Activated CD8-positive, alpha-beta memory T cell treated with anti-CD3 and anti-CD28 coated beads for 36 hours (primary cell): ENCODE data around the gene C1QTNF9B. TPM values are rescaled to one million over a fixed set of nuclear protein-coding genes. Genes with fewer than 3 reads are reported as not detected.

Experiments
- CTCF ChIA-PET: fragments of 350-600 bp; sonication (Branson Sonifier 250); formaldehyde crosslinking; loops from one replicate; lab custom pipeline; 2021; ENCODE audit warnings: antibody characterized with exemption; lab: Charles Lee
- POLR2A ChIA-PET: fragments of 350-600 bp; sonication (Branson Sonifier 250); formaldehyde crosslinking; loops from one replicate; lab custom pipeline; 2021; ENCODE audit warnings: antibody characterized with exemption; lab: Charles Lee
- total RNA-seq, 2 experiments: library from RNA; stranded (reverse); gene quantifications; one replicate each; pipeline ENCODE4 v1.2.3, GENCODE V29; 2021

The C1QTNF9B gene
- total RNA-seq, 2 experiments from 2014 or later, result not detected

DNA sequence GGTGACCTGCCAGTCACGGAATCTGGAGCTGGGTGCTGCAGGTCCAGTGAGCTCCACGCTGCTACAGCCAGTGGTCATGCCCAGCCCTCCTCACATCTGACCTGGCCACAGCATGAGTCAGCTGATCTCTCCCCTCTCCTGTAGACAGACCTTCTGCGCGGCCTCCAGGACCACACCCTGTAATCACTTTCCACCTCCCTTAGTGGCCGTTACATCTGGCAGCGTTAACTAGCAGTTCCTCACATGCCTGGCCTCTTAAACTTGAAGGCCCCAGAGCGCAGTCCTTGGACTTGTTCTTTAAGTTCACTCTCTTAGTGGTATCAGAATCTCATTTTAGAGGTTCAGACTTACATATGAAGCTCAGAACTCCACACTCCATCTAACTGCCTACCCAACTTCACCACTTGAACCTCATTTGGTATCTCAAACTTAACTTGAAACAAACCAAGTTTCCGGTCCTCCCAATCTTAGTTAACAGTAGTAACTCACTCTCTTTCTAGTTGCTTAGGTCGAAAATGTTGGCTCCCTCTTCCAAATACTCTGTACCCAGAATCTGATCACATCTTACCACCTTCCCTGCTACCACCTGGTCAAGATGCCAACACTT, 30.8 kb downstream of the C1QTNF9B start:
- POLR2A ChIA-PET, result no interaction called here
- CTCF ChIA-PET, result interaction anchor here (0.7 kb wide), 1 partner anchor 158 kb away, joined by 4 read pairs; no protein-coding TSS in a partner anchor

DNA sequence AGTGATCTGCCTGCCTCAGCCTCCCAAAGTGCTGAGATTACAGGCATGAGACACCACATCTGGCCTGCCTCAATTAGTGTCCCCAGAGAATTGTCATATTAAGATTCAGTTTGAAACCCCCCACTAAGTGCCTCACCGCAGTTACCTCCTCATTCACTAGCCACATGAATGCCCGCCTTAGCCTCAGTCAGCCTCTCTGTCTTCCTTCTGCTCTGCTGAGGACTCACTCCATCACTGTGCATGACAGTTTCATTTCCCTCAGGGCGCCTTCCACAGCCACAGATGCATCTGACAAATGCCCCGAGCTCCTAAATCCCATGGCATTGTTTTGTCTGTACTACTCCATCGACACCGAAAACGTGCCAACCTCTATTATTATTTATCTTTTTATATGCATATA, 31.4 kb downstream of the C1QTNF9B start:
- CTCF ChIA-PET, result interaction anchor here (0.7 kb wide), 1 partner anchor 158 kb away, joined by 4 read pairs; no protein-coding TSS in a partner anchor
- POLR2A ChIA-PET, result no interaction called here

DNA sequence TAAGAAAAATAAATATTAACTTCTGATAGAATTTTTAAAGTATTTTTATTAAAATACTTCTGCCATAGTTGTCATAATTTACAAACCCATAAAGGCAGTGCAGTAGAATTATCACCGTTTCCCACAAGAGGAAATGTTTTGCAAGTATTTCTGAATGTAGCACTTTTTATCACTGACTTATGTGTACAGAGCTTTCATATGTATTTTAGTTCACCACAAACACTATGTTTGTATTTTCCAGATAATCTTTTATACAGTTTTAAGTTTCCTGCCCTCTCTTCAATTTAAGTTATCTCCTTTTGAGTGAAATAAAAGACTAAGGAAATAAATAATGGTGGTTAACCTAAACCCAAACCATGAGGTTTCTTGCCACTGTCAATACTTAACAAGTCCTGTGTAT, 32.3 kb downstream of the C1QTNF9B start:
- CTCF ChIA-PET, result no interaction called here
- POLR2A ChIA-PET, result no interaction called here

DNA sequence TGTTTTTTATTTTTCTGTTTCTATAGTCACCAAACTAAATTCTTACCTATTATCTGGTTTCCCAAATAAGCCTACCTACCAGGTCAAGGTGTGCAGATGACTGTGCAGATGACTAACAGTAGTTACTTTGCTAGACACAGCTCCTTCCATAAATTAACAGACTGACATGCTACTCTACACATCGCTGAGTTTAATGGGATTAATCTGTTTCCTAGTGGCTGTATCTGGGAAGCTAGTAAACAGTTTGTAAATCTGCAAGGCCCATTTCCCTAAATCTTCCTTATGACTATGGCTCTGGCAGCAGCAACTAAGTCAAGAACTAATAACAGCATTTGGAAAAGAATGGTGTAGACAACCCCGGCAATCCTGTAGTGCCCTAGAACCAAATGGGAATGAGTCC, 36.0 kb downstream of the C1QTNF9B start:
- POLR2A ChIA-PET, result no interaction called here
- CTCF ChIA-PET, result interaction anchor here (0.5 to 0.6 kb wide), 2 partner anchors 149 to 1385 kb away, joined by 4 to 5 read pairs; no protein-coding TSS in a partner anchor

DNA sequence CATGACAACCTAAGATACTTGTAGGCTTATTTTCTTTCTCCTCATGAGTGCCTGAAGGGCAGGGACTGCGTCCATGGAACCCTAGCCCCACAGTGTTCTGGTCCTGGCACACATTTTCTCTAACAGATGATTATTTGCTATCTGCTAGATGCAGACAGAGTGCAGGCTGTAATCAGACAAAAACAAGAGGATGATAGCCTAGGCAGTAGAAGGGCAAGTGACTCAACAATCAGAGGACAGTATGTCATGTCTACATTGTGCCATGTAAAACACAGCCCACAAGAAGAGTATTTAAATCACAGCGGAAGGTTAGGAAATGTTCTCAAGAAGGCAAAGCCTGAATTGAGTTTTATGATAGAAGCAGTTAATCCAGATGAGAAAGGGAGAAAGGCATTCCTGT, 37.4 kb downstream of the C1QTNF9B start:
- POLR2A ChIA-PET, result no interaction called here
- CTCF ChIA-PET, result no interaction called here

DNA sequence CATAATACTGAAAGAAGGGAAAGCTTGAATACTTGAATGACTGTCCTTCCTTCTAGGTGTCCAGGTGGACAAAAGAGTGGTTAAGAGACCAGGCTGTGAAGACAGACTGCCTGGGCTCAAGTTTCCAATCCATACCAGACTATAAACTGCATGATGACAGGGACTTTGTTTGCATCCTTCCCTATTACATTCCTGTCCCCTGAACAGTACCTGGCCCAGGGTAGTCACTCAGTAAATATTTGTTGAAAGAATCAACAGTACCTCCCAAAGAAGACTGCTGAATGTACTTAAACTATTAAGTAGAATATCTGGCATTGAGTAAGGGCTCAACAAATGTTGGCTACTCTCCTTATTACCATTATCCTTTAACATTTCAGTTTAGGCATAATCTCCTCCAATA, 37.8 kb downstream of the C1QTNF9B start:
- POLR2A ChIA-PET, result no interaction called here
- CTCF ChIA-PET, result no interaction called here

DNA sequence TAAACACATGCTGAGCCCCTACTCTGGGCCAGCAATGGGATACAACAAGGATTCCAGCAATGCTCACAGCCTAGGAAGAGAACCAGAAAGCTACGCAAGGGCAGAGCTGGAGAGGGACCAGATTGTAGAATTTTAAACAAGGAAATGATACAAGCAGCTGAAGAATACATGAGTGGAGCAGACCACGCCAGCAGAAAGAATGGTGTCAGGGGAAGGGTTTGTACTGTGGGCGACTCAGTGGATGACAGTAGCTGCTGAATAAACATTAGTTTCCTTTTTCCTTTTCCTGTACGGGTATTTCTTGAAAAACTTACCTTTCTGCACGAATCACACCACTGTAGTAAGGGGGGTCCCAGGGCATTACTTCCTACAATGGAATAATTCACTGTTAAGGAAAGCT, 38.8 kb downstream of the C1QTNF9B start:
- CTCF ChIA-PET, result no interaction called here

DNA sequence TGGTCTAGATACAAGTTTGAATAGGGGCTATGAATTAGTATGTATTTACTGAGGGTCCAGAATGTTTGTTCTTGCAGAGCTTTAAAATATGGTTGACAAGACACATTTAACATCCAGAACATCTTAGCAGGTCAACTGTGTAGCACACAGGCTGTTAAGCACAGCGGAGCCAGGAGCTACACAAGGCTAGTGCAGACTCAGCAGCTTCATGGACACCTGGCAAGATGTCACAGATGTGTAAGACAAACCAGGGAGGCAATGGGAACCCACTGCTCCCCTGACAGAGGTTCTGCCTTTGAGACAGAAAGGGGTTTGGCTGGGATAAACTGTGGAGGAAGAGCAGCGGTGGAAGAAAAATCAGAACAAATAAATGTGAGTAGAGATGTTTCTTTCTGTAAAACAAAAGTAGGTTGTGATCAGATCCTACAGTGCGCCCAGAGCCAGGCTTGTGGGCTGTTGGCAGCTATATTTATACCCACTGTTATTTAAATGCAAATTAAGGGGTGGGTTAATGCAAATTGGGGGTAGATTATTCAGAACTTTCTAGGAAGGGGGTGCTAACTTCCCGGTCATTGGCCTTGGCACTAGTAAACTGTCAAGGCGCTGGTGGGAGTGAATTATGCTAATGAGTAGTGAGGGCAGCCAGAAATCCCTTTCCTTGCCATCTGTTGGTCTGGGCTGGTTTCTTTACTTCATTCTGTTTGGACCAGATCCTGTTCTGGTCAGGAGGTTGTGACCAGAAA, 41.1 kb downstream of the C1QTNF9B start:
- CTCF ChIA-PET, result no interaction called here
- POLR2A ChIA-PET, result no interaction called here

More for the DNA sequence above, 38.8 kb downstream of the C1QTNF9B start:
- POLR2A ChIA-PET, result no interaction called here

DNA sequence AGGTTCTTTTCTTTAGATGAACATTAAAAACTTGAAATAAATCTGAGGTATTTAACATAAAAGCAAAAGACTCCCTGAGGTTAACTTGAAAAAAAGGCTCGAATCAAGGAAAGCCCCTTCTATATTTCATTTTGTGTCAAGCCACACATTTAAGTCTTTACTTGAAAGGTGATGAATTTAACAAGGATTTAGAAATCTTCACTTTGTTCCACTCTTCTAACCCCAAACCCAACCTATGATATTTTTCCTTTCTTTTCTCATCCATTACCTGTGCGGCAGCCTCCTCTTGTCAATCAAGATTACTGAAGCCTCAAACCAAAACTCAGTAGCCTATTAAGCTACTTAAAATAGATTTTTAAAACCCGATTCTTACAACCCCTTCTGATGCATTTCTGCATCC, 41.9 kb downstream of the C1QTNF9B start:
- ChIA-PET POLR2A (no interaction called here), CTCF (no interaction called here)

DNA sequence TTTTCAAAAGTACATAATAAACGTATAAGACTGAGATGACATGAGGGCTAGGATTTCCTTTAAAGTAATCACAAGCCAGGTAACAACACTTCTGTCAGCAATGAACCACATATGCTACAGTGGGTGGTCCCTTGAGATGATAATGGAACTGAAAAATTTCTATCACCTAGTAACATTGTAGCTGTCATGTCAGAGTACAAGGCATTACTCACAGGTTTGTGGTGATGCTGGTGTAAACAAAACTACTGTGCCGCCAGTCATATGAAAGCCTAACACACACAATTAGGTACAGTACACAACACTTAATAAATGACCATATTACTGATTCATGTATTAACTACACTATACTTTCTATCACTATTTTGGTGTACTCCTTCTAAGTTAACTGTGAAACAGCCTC, 45.0 kb downstream of the C1QTNF9B start:
- ChIA-PET CTCF (no interaction called here), POLR2A (no interaction called here)

DNA sequence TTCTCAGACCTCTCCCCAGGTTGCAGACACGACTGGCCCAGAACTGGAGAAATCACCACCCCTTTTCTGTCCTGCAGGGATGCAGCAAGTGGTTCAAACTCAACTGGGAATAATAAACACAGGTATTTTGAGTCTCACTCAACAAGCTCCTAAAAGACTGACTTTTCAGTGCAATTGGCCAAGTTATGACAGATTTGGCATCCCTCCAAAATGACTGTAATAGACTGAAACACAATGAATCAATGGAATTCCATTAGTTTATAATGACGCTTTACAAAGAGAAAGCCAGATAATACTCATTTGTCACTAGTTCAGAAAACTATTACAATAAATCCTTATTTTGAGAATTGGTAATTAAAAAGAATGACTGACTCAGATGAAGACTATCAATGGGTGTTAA, 46.2 kb downstream of the C1QTNF9B start:
- CTCF ChIA-PET, result no interaction called here
- POLR2A ChIA-PET, result no interaction called here

DNA sequence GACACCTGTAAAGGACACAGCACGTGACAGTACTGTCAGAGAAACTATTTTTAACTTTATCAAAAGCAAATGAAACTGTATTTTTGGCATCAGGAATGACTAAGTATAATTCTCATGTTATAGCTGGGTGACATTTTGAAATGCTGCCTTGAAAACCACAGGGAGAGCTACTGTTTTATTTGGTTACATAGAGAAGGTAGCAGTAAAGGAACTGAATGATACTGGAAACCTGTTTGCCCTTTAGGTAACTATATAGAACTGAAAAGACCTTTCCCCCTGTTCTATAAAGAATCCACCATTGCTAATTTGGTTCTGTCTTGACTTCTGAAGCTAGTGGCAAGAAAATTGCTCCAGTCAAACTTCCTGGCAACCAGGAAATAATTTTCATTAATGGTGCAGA, 47.2 kb downstream of the C1QTNF9B start:
- CTCF ChIA-PET, result no interaction called here
- POLR2A ChIA-PET, result no interaction called here

DNA sequence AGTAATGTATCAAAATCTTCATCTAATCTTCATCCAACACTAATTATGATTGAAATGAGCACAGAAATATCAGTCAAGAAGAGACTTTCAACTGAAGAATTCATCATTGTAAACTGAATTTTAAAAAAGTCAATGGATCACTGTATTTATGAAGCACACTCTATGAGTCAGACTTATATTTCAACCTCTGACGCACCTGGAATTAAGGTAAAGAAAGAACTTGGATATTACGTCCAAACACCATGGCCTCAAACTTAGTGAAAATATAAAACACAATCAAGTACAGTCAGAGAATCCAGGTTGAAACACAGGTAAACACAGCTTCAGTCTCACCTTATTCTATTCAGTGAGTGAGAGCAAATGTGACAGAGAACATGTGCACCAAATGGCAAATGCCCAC, 47.6 kb downstream of the C1QTNF9B start:
- CTCF ChIA-PET, result no interaction called here
- POLR2A ChIA-PET, result no interaction called here

DNA sequence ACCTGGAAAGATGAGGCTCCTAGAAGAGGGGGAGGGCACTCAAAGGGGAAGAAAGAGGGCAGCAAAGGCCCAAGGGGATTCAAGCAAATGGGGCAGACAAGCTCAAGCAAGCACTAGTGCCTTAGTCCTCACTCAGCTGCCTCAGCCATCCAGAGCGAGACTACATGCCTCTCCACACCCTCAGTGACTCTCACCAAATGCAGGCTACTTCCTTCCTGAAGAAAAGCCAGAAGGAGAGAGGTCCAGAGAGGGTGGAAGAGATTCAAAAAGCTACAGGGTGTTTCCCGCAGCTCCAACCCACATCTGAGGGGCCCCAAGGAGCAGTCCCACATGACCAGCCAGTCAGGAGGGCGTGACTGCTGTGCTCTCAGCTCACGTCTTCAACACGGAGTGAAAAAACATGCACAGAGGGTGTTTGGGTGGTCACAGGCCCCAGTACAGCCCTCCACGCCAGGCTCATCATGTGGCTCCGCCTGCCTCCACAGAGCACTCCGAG, 48.6 kb downstream of the C1QTNF9B start:
- ChIA-PET POLR2A (no interaction called here), CTCF (no interaction called here)

DNA sequence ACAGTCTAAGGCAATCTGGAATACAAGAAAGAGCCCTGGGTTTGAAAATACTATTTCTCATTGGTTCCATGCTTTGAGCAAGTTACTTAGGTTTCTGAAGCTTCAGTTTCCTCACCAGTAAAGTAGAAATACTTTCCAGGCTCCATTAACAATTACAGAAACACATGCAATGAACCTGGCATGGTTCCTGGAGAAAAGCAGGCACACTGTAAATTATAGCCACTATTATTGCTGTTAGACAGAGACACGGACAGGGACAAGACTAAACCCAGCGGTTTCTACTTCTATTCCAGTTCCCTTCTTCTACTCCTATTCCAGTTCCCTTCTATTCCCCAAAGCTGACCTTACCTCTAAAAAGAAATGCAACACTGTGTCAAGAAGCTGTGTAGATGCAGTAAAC, 49.3 kb downstream of the C1QTNF9B start:
- CTCF ChIA-PET, result no interaction called here
- POLR2A ChIA-PET, result no interaction called here

DNA sequence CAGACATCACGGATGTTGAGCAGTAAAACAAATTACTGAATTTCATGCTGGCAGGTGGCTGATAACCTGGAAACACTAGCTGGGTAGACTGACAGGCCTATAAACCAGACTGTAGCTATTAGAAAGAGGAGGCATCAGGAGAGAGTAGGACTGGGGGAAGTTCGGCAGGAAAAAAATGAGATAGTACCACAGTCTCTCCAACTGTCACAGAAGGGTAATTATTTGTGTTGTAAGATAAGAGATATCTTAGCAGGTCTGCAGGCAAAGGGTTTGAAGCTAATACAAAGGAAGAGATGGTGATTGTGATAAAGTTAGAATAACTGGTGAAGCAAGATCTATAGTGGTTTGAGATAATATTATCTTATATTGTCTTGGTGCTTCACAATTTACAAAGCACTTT, 49.8 kb downstream of the C1QTNF9B start:
- ChIA-PET POLR2A (no interaction called here), CTCF (no interaction called here)

DNA sequence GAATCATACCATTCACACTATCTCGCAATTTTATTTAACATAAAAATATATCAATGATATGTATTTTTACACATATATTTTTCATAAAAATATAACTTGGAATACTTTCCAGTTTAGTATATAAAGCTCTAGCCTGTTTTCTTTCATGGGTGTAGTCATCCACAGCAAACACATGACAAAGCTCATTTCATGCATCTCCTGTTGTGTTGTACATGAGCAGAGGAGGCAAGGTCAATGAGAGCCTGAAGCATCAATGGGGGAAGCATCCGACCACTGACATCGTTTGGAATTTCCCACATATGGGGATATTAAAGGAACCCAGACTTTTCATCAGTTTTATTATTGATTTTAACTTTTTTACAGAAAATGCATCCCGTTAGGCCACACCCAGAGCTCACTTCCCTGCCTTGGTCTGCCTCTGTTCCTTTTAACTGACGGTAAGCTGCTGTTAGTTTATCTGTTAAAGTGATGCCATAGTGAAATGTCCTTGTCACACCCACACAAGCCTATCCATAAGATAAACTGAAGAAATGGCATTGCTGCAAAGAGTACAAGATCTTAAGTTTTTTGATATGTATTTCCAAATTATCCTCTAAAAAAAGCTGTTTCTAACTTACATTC, 52.1 kb downstream of the C1QTNF9B start:
- ChIA-PET CTCF (no interaction called here), POLR2A (no interaction called here)

DNA sequence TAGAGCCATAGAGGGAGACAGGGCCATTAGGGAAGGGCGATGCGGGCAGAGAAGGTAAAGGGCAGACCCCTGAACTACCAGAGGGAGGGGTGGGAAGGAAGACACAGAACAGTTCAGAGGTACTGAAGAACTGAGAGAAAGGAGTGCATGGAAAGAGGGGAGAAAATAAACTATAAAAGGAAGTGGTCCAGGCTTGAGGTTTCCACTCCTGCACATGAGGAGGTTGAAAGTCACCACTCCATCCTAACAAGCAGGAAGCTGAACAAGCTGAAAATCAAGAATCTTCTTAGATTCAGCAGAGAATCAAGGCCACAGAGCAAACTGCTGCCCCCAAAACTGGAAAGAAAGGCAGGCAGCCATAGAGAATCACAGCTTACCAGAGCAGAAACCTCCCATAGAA, 53.2 kb downstream of the C1QTNF9B start:
- CTCF ChIA-PET, result no interaction called here

DNA sequence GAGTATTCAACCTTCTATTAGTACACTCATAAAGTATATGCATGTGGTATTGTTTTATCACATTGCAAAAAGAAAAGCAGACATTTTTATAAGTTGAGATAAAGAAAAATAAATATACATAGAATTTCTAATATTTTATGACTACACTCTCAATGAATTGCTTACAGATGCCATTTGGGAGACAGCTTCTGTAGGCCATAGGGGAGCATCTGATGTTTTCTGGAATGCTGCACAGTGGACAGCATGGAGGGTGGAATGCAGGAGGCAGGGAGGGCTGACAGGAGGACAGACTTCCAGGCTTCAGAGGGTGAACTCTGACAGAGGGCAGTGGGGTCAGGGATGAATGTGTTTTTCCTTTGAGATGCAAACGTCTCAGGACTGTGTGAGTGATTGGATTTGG, 53.9 kb downstream of the C1QTNF9B start:
- CTCF ChIA-PET, result no interaction called here
- POLR2A ChIA-PET, result no interaction called here

More for the DNA sequence above, 53.2 kb downstream of the C1QTNF9B start:
- POLR2A ChIA-PET, result no interaction called here

DNA sequence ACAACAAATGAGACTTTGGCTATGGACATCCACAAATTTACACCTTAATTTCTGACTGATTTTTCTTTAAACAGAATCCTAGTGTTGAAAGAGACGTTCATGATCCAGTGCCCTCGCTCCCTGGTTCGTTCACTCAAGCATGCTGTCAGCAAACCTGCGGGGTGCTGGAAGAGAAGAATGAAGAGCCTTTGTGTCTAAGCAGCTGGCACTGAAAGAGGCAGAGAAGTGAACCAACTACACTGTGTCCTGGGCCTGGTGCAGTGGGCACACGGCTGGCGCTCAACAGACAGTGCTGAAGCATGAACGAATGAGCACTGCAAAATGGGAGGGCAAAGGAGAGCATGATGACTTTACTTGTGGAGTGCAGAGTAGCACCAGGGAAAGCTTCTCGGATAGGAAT, 54.9 kb downstream of the C1QTNF9B start:
- CTCF ChIA-PET, result no interaction called here

More for the DNA sequence above, 54.9 kb downstream of the C1QTNF9B start:
- POLR2A ChIA-PET, result no interaction called here
